GM12864 (cell line): Measurements from ENCODE around the gene TBX2.

ENCODE experiments used
- DNase-seq: peaks from one replicate; pipeline ENCODE4 v3.0.0-alpha.2; 2011; ENCODE audit warnings: low read depth
- H3K4me3 ChIP-seq: 2 replicates; pipeline ENCODE4 v1.5.1; 2011; ENCODE audit warnings: mild to moderate bottlenecking, low read depth, low read length, control low read depth
- TF ChIP-seq, protein P1 (sequence below): IDR thresholded peaks from 2 replicates; pipeline ENCODE4 v1.5.1; 2011; ENCODE audit warnings: low read depth, mild to moderate bottlenecking, moderate library complexity, low read length, control low read depth, inconsistent platforms; ENCODE audit errors: missing control alignments

Gene TBX2

DNA sequence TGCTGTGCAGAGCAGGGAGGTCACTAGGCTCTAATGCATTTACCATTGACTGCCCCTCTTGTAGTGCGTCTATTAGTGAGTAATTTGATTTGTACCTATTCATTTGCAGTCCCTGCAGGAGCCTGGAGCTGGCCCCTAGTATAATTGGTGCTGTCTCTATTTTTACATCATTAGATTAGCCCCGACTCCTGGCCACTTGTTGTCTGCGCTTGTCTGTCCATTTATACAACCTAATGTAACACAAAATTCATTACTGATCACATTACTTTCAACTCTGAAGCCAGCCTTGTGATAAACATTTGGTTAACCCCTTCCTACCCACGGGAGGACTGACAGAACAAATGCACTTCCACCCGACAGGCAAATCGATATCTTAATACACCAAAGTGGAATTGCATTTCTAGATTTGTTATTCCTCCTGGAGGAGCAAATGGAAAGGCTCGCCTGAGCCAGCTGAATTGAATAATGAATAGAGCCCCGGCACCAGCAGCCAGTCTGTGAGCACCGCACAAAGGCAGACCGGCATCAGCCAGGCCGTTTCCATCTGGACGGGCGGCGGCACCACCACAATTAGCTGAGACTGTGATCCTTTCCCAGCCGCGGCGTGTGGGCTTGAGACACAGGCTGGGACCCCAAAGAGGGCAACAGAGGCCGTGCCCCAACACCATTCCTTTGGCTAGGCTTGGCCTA is 18.7 kb upstream of the TBX2 start:
- TF ChIP-seq, protein P1, sequence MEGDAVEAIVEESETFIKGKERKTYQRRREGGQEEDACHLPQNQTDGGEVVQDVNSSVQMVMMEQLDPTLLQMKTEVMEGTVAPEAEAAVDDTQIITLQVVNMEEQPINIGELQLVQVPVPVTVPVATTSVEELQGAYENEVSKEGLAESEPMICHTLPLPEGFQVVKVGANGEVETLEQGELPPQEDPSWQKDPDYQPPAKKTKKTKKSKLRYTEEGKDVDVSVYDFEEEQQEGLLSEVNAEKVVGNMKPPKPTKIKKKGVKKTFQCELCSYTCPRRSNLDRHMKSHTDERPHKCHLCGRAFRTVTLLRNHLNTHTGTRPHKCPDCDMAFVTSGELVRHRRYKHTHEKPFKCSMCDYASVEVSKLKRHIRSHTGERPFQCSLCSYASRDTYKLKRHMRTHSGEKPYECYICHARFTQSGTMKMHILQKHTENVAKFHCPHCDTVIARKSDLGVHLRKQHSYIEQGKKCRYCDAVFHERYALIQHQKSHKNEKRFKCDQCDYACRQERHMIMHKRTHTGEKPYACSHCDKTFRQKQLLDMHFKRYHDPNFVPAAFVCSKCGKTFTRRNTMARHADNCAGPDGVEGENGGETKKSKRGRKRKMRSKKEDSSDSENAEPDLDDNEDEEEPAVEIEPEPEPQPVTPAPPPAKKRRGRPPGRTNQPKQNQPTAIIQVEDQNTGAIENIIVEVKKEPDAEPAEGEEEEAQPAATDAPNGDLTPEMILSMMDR: no peak
- no peak overlapping the region for H3K4me3 ChIP-seq
- DNase-seq: no peak

DNA sequence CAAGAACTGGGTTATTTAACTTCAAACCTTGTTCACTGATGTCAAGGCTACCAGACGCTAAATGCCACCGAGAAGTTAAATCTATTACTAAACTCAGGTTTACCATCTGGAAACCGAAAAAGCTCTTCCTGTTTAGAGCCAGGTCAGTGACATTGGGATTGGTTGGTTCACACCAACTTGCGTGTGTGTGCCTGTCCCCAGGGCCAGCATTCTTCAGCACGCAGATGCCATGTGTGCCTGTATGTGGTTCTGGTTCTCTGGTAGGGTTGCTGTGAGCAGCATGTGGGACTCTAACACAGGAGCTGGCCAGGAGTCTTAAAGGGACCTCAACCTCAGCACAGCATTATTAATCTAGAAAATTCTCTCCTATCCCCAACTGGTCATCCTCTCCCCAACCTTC is 18.1 kb upstream of the TBX2 start:
- DNase-seq: no peak
- TF ChIP-seq, protein P1: no peak

DNA sequence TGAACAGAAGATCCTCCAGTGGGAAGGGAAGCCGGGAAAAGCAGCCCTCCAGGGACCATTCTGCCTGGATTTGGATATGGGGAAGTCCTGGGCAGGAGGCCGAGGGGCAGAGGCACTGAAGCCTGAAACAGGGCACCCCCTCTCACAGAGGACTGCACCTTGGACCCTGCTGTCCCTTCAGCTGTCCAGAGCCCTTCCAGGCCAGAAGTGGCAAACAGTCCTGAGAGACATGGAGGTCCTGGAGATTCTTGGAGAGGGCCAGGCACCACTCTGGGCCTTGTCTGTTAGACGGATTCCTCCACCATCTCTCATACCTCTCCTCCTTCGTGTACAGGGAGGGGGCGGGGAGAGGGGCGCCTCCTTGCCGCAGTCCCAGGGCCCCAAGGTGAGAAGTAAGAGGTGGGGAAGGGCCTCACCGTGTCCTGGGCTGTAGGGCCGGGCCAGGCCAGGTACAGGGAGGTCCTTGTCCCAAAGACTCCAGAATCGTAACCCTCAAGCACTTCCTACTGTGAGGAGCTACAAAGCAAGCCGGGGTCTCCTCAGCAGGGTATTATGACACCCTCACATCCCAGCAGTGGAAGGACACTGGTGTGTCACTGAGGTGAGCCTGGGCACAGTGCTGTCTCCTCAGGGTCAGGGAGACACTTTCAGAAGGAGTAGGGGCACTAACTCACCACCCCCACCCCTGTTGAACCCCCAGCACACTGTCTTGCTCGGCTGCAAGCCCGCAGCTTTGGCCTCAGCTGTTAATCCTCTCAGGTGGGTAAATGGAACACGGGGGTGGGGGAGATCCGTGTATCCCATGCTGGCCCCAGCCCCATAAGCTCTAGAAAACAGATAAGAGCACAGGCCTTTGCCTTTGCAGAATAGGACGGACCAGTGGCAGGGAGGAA is 16.6 kb upstream of the TBX2 start:
- H3K4me3 ChIP-seq: no peak overlapping the region
- TF ChIP-seq, protein P1: no peak
- no peak for DNase-seq

More for the DNA sequence above, 18.1 kb upstream of the TBX2 start:
- no peak overlapping the region for H3K4me3 ChIP-seq

DNA sequence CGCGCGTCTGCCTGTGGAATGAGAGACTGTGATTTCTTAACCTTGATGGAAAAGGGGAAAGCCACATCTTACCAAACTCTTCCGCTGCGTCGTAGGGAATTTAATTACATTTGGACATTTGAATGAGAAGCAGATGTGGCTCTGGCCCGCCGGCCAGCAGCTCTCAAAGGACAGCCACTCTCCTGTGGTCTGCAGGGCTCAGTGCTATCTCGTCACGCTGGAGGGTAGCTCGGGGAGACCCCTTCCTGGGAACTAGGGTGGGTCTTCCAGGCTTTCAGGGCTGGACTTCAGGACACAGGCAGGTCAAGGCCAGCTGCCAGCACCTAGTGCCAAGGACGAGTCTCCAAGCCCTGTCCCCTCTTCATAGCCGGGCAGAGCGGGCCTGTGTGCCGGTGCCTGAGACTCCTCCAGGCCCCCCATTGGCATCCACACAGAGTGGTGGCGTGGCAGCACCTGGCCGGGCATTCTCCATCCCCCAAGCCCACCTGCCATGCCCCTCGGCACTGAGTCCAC is 15.9 kb upstream of the TBX2 start:
- TF ChIP-seq, protein P1: no peak
- DNase-seq: no peak
- H3K4me3 ChIP-seq: no peak overlapping the region

DNA sequence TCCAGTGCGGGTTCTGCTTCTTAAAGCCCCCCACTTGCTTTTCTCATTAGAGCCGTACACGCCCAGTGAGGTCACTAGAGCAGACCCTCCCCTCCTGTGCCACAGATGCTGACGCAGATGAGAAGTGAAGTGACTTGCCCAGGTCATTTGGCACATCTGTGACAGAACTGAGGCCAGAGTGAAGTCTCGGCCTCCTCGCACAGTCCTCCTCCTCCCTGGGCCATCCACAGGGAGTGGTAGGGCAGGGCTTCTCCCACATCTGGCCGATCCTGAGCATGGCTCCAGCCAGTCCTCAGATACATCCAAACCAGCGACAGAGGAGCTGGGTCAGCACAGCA is 15.3 kb upstream of the TBX2 start:
- H3K4me3 ChIP-seq: no peak overlapping the region
- TF ChIP-seq, protein P1: no peak
- DNase-seq: no peak

DNA sequence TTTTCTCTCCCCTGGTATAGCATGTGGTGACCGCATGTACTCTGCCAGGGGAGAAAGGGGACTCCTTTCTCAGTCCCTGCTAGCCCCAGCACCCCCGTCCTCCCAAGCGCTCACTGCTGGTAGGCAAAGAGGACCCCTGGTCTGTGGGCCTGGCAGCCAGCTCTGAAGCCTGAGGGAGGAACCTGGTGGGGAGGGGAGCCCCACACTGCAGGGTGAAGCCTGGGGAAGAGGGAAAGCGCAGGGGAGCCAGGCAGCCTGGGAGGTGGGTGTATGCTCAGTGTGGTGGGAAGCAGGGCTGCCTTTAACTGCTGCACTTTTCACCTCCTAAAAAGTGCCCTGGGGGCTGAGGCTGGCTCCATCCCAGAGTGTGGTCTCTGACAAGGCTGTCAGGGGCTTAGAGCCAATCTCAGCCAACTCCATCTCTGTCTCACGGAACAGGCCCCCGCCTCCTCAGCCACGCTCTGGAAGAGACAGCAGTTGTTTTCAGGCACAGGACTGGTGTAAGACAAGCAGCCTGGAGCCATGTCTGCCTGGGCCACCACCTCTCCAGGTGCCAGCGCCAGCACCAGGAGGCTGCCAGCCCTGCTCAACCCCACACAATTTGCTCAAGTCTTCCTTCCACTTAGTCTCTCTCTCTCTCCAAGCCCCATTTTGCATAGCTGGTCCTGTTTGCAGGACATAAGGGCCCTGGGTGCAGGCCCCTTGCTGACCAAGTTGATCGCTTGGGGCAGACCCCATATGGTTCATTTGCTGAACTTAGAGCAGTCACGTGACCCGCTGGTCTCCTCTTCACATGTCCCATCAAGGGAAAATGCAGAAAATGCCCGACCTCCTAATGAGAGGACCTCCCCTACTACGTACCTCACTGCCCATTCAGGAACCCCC is 14.7 kb upstream of the TBX2 start:
- H3K4me3 ChIP-seq: no peak overlapping the region
- TF ChIP-seq, protein P1: no peak

More for the DNA sequence above, 14.7 kb upstream of the TBX2 start:
- no peak for DNase-seq
